PFSK-1 (cell line): Measurements from ENCODE around the gene MFSD6.

Experiments used
- FOXP2 ChIP-seq: optimal IDR thresholded peaks from 2 replicates; pipeline ENCODE3; 2011; ENCODE audit warnings: borderline replicate concordance, control low read depth, inconsistent platforms; ENCODE audit not compliant: insufficient read depth; ENCODE audit errors: extremely low read length, extremely low read depth
- POLR2AphosphoS5 ChIP-seq: IDR thresholded peaks from 2 replicates; pipeline ENCODE4 v1.6.1; 2012; ENCODE audit warnings: low read depth, mild to moderate bottlenecking, control low read depth, low read length, moderate library complexity
- SIN3A ChIP-seq: IDR thresholded peaks from 2 replicates; pipeline ENCODE4 v1.6.1; 2012; ENCODE audit warnings: mild to moderate bottlenecking, low read length, moderate library complexity, borderline replicate concordance; ENCODE audit not compliant: insufficient read depth
- TAF1 ChIP-seq: IDR thresholded peaks from 2 replicates; pipeline ENCODE4 v1.6.1; 2012; ENCODE audit warnings: low read length, control low read depth, borderline replicate concordance; ENCODE audit not compliant: insufficient read depth
- TF ChIP-seq, protein P1 (sequence below), 2 experiments: IDR thresholded peaks; 2 replicates each; pipeline versions ENCODE4 v1.6.1 to v1.8.0; 2011 to 2012; ENCODE audit warnings: low read depth in 2 of 2, low read length in 2 of 2, control low read depth in 1 of 2, inconsistent platforms in 1 of 2, mild to moderate bottlenecking in 1 of 2, moderate library complexity in 1 of 2; ENCODE audit not compliant: insufficient read depth in 1 of 2

DNA sequence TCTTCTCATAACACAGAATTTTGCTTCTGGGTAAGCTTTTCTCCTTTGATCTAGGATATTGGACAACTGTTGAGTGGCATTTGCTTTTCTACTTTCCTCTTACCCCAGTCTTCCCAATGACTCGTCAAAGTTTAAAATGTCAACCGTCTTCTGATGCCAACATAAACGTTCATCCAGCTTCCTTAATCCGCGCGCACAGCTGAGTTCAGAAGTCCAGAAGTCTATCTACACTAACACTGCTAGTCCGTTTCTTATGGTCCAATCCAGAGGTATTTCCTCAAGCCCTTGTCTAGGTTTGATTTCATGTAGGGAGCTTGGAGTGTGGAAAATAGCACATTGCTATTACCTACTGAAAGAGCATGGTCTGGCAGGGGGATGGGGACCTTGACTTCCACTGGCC, 48.7 kb downstream of the MFSD6 start:
- TF ChIP-seq, protein P1, sequence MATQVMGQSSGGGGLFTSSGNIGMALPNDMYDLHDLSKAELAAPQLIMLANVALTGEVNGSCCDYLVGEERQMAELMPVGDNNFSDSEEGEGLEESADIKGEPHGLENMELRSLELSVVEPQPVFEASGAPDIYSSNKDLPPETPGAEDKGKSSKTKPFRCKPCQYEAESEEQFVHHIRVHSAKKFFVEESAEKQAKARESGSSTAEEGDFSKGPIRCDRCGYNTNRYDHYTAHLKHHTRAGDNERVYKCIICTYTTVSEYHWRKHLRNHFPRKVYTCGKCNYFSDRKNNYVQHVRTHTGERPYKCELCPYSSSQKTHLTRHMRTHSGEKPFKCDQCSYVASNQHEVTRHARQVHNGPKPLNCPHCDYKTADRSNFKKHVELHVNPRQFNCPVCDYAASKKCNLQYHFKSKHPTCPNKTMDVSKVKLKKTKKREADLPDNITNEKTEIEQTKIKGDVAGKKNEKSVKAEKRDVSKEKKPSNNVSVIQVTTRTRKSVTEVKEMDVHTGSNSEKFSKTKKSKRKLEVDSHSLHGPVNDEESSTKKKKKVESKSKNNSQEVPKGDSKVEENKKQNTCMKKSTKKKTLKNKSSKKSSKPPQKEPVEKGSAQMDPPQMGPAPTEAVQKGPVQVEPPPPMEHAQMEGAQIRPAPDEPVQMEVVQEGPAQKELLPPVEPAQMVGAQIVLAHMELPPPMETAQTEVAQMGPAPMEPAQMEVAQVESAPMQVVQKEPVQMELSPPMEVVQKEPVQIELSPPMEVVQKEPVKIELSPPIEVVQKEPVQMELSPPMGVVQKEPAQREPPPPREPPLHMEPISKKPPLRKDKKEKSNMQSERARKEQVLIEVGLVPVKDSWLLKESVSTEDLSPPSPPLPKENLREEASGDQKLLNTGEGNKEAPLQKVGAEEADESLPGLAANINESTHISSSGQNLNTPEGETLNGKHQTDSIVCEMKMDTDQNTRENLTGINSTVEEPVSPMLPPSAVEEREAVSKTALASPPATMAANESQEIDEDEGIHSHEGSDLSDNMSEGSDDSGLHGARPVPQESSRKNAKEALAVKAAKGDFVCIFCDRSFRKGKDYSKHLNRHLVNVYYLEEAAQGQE (IDR thresholded peaks at IDR 0.05; ENCODE audit: insufficient read depth in 1 of 2, low read depth in 2 of 2, low read length in 2 of 2), result no peak
- no peak for TF ChIP-seq TAF1
- no peak for TF ChIP-seq POLR2AphosphoS5
- no peak for TF ChIP-seq SIN3A
- no peak for TF ChIP-seq FOXP2
